Bronchial epithelial cell (primary cell): ENCODE results near the gene MREG. TPM values are rescaled to one million over a fixed set of nuclear protein-coding genes. Genes with fewer than 3 reads are reported as not detected.

Source experiments
- DNase-seq: peaks from one replicate; pipeline ENCODE4 v3.0.0-alpha.2; 2010; ENCODE audit warnings: low read depth
- FAIRE-seq: peaks from 2 replicates; lab custom pipeline; 2011; peaks lifted over from hg19 to GRCh38; lab: Jason Lieb, UNC
- H3K27me3 ChIP-seq: 2 replicates; pipeline ENCODE4 v1.5.1; 2011; ENCODE audit warnings: low read length; ENCODE audit not compliant: control insufficient read depth, insufficient read depth
- H3K36me3 ChIP-seq: 2 replicates; pipeline ENCODE4 v1.5.1; 2011; ENCODE audit warnings: low read length; ENCODE audit not compliant: control insufficient read depth, insufficient read depth
- H3K4me3 ChIP-seq: 2 replicates; pipeline ENCODE4 v1.5.1; 2011; ENCODE audit warnings: mild to moderate bottlenecking, low read depth, low read length, control low read depth
- total RNA-seq: library from RNA; depleted of rRNA; stranded (reverse); fragments of >200 nt; gene quantifications from 2 replicates; pipeline ENCODE4 v1.2.1, GENCODE V29; 2014
- TF ChIP-seq, protein P1 (sequence below): IDR thresholded peaks from 2 replicates; pipeline ENCODE4 v1.5.1; 2011; ENCODE audit warnings: mild to moderate bottlenecking, moderate library complexity, low read length, control low read depth, inconsistent platforms; ENCODE audit not compliant: insufficient read depth, severe bottlenecking

The MREG gene
- total RNA-seq, 1 donor from 2014 or later: 24.7 TPM

DNA sequence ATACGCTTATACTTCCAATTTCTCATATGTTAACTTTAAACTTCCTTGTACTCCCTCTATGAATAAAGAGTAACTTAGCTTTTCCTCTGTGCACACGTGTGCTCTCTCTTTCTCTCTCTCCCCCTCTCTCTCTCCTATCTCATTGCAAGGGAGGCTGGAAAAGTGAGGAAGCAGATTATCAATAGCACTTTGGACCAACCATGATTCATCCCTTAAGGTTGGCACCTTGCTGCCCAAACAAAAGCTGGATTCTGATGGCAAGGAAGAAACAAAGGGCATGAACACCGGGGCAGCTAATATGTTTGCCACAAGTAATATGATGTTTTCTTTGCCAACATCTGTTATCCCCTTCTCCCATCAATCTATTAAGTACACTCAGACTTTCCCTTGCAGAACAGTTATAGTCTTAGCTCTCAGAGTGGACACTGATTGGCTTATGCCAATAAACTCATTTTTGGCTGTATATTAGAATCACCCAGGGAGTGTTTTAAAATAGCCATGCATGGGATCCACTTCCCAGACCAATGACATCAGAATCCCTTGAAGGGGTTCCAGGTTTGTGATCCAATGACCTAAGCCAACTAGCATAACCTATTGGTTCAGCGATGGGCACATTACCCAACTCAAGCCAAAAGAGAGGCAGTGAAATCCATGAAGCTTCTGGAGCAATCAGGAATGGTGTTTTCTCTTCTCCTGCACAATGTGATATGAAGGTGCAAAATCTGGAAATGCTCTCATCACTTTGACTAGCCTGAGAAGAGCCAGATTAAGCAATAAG, 60.3 kb downstream of the MREG start:
- no peak overlapping the region for H3K4me3 ChIP-seq
- DNase-seq (no peak), FAIRE-seq (no peak)
- H3K27me3 ChIP-seq: no peaks in the 10 kb centered on the region
- TF ChIP-seq, protein P1, sequence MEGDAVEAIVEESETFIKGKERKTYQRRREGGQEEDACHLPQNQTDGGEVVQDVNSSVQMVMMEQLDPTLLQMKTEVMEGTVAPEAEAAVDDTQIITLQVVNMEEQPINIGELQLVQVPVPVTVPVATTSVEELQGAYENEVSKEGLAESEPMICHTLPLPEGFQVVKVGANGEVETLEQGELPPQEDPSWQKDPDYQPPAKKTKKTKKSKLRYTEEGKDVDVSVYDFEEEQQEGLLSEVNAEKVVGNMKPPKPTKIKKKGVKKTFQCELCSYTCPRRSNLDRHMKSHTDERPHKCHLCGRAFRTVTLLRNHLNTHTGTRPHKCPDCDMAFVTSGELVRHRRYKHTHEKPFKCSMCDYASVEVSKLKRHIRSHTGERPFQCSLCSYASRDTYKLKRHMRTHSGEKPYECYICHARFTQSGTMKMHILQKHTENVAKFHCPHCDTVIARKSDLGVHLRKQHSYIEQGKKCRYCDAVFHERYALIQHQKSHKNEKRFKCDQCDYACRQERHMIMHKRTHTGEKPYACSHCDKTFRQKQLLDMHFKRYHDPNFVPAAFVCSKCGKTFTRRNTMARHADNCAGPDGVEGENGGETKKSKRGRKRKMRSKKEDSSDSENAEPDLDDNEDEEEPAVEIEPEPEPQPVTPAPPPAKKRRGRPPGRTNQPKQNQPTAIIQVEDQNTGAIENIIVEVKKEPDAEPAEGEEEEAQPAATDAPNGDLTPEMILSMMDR: no peak
- no peaks in the 10 kb centered on the region for H3K36me3 ChIP-seq

DNA sequence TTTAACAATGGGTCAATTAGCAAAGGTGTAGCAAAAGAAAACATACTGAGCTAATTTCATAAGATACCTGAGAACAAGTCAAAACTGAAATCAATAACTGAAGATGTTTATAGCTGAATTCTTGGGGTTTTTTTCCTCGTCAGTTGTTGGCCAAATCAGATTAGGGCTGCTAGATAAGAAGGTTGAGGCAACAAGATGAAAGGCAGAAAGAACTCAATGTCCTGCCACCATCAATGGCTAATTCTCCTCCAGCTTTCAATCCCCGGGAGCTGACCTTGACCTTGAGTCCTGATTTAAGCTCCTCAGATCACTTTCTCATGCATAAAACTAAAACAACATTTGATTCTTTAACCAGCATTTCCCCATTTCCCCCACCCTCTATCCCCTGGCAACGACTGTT, 61.8 kb downstream of the MREG start:
- DNase-seq: no peak
- Histone ChIP-seq H3K36me3 (no peaks in the 10 kb centered on the region), H3K27me3 (no peaks in the 10 kb centered on the region), H3K4me3 (no peak overlapping the region)
- TF ChIP-seq, protein P1: no peak
- no peak for FAIRE-seq

DNA sequence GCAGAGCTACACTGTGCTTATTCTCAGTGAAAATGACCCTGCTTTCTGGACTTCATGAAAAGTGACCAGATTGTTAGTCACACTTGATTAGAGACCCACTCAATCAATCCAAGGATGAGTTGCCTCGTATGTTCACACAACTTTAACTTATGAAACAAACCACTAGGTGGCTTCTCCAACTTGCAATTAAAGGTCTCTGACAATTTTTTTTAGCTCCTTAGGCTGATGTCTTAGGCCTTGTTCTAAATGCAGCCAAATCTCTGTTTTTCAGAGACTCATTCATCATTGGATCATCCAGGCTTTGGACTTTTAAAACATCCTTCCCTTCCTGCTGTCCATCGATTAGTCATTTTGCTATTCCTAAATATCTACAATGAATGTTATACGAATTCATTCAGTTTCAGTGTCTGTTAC, 63.4 kb downstream of the MREG start:
- peak; percentile 75 for DNase-seq
- Histone ChIP-seq H3K4me3 (no peak overlapping the region), H3K36me3 (no peaks in the 10 kb centered on the region), H3K27me3 (no peaks in the 10 kb centered on the region)
- FAIRE-seq: no peak
- TF ChIP-seq, protein P1: peak; percentile 60

DNA sequence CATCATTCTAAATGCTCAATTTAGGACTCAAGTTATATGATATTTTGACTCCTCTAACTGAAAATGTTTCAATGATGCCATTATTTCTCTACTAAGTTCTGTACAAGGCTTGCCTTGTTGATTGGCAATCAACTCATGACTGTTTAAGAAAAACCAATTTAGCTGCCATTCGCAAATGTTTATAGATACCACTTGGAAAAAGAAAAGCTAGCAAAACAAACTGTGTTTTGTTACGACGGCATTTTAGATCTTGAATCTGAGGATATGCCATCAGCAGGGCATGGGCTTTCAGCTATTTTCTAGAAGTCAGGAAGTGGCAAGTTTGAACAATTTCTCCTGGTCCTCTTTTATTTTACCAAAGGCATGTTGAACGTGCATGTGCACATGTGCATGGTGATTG, 65.3 kb downstream of the MREG start:
- no peak for FAIRE-seq
- H3K27me3 ChIP-seq: no peaks in the 10 kb centered on the region
- TF ChIP-seq, protein P1: no peak

DNA sequence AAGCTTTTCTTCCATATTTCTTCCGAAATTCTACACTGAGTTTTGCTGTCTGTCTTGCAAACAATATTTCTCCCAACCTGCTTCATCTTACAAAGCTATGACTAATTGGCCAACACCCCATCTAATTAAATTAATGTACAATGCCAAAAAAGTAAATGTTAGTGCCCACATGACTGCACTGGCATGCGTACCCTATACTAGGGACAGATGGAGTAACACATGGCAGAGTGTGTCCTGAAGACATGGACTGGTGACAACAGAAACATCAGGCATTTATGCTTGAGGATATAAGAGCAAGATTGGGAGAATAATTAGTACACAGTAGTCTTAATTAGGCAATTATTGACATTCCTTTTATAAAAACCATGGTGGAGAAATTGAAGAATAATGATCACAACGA, 66.8 kb downstream of the MREG start:
- DNase-seq (no peak), FAIRE-seq (no peak)
- Histone ChIP-seq H3K4me3 (no peak overlapping the region), H3K27me3 (no peaks in the 10 kb centered on the region), H3K36me3 (peaks cover 4% of the 10 kb centered on the region)
- TF ChIP-seq, protein P1: no peak

More for the DNA sequence above, 65.3 kb downstream of the MREG start:
- Histone ChIP-seq H3K36me3 (peaks cover 4% of the 10 kb centered on the region), H3K4me3 (no peak overlapping the region)
- DNase-seq: no peak

DNA sequence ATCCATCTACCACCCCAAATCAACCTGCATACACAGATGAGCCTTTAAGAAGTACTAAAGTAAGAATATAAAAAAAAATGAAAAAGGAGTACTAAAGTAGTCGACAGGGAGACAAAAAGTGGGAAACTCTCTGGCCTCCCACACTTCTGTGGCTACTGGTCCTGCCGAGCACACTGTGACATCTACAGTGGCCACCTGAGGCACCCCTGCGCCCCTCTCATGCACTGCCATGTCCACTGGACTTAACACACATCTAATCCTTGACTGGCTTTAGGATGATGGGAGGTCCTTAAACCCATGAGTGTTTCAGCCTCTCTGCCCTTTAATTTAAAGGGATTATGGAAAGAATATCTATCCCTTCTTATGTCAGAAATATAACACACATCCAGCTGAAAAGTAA, 71.2 kb downstream of the MREG start:
- Histone ChIP-seq H3K27me3 (no peaks in the 10 kb centered on the region), H3K36me3 (peaks cover 5% of the 10 kb centered on the region), H3K4me3 (no peak overlapping the region)
- TF ChIP-seq, protein P1: no peak
- no peak for FAIRE-seq
- no peak for DNase-seq
